A673 (cell line): ENCODE data around the gene CHTF18.

Experiments used
- CTCF ChIP-seq: fragments of 300-800, 200-600 bp; sonication (generic); conservative IDR thresholded peaks from 2 replicates; pipeline ENCODE4 v1.5.1; 2017; ENCODE audit warnings: low read depth, mild to moderate bottlenecking, antibody characterized with exemption, low read length, moderate library complexity, mixed read lengths
- EZH2 ChIP-seq: fragments of 200-600 bp; sonication (generic); IDR thresholded peaks from 2 replicates; pipeline ENCODE4 v1.6.1; 2017; ENCODE audit warnings: borderline replicate concordance, low read depth, mild to moderate bottlenecking, mixed read lengths, antibody characterized with exemption, low read length; ENCODE audit not compliant: poor library complexity, severe bottlenecking

- TF ChIP-seq CTCF (no peak), EZH2 (no peak)
Observed at GRCh38 chr16:814974-815373, 26.6 kb downstream of the CHTF18 start.
